Fibroblast of skin of left biceps (primary cell): ENCODE data around the gene EEF1G.
A peak's percentile ranks its signal among the peaks of the same experiment; 100 is the strongest.
"Not testable (repeated sequence)": the region's sequence is repeated elsewhere in the genome, so short reads cannot be mapped to it uniquely, and the experiment has no call there.

Experiments
- DNase-seq, 2 experiments: peaks; one replicate each; pipeline ENCODE4 v3.0.0-alpha.2; 2013; ENCODE audit warnings: low read depth in 2 of 2

EEF1G gene

GRCh38 chr11:62603072-62603408, 29.3 kb upstream of the EEF1G start:
- no peak for DNase-seq

GRCh38 chr11:62602141-62603071, 28.7 kb upstream of the EEF1G start:
- DNase-seq, result peak in 1 of 2 experiments; percentile 20

- DNase-seq, result peak; percentile 88 to 93
These were observed 27.9 kb upstream of the EEF1G start, which contains the start of gene MTA2 for GRCh38 chr11:62601372-62602140. Gene MTA2, minus strand, starts transcription at chr11:62601865. Its CDS starts 415 bp downstream, at chr11:62601450.

GRCh38 chr11:62601122-62601371, 27.4 kb upstream of the EEF1G start:
- DNase-seq, result no peak

- DNase-seq, result no peak
These were observed 26.9 kb upstream of the EEF1G start for GRCh38 chr11:62600367-62601121.

GRCh38 chr11:62599901-62600300, 26.2 kb upstream of the EEF1G start:
- DNase-seq, result no peak

GRCh38 chr11:62599069-62599696, 25.5 kb upstream of the EEF1G start:
- peak; percentile 96 to 97 for DNase-seq

GRCh38 chr11:62595124-62595523, 21.4 kb upstream of the EEF1G start:
- no peak for DNase-seq

GRCh38 chr11:62593434-62594044, 19.8 kb upstream of the EEF1G start:
- DNase-seq, result peak in 1 of 2 experiments; percentile 35

GRCh38 chr11:62592989-62593421, 19.3 kb upstream of the EEF1G start:
- no peak for DNase-seq

GRCh38 chr11:62592146-62592815, 18.6 kb upstream of the EEF1G start:
- DNase-seq, result no peak

GRCh38 chr11:62591448-62592145, 17.9 kb upstream of the EEF1G start, which contains the start of gene TUT1:
Gene TUT1, minus strand, starts transcription at chr11:62591523. Its CDS starts 38 bp downstream, at chr11:62591485.
- DNase-seq, result peak; percentile 95 to 96

GRCh38 chr11:62588966-62589637, 15.4 kb upstream of the EEF1G start:
- DNase-seq, result no peak

GRCh38 chr11:62585356-62585755, 11.7 kb upstream of the EEF1G start:
- not testable (repeated sequence) for DNase-seq

GRCh38 chr11:62581735-62582134, 8.0 kb upstream of the EEF1G start:
- not testable (repeated sequence) for DNase-seq

GRCh38 chr11:62580959-62581715, 7.4 kb upstream of the EEF1G start:
- DNase-seq, result no peak

GRCh38 chr11:62579252-62579651, 5.6 kb upstream of the EEF1G start:
- no peak for DNase-seq

- no peak for DNase-seq
These were observed 4.8 kb upstream of the EEF1G start for GRCh38 chr11:62578541-62578940.
